Measurements from ENCODE around the gene SCGB3A1.

SCGB3A1 gene

GRCh38 chr5:180604271-180604670, 13.0 kb upstream of the SCGB3A1 start:
- DNase-seq (ENCODE audit: low read depth in 3 of 3) = no peak

- DNase-seq (ENCODE audit: low read depth in 3 of 3) = no peak
Observed at GRCh38 chr5:180603076-180603594, 11.8 kb upstream of the SCGB3A1 start.

- DNase-seq (ENCODE audit: low read depth in 3 of 3) = no peak
Observed at GRCh38 chr5:180602481-180603075, 11.3 kb upstream of the SCGB3A1 start.

- DNase-seq (ENCODE audit: low read depth in 3 of 3) = no peak
Observed at GRCh38 chr5:180601591-180602480, 10.5 kb upstream of the SCGB3A1 start.

- DNase-seq (ENCODE audit: low read depth in 3 of 3) = no peak
Observed at GRCh38 chr5:180600554-180601041, 9.3 kb upstream of the SCGB3A1 start.

- no peak for DNase-seq (ENCODE audit: low read depth in 3 of 3)
Observed at GRCh38 chr5:180599981-180600553, 8.8 kb upstream of the SCGB3A1 start.

- no peak for DNase-seq (ENCODE audit: low read depth in 3 of 3)
Observed at GRCh38 chr5:180599590-180599914, 8.3 kb upstream of the SCGB3A1 start.

GRCh38 chr5:180598797-180599589, 7.7 kb upstream of the SCGB3A1 start:
- no peak for DNase-seq (ENCODE audit: low read depth in 3 of 3)

- DNase-seq (ENCODE audit: low read depth in 3 of 3) = no peak
Observed at GRCh38 chr5:180598316-180598701, 7.0 kb upstream of the SCGB3A1 start.

- no peak for DNase-seq (ENCODE audit: low read depth in 3 of 3)
Observed at GRCh38 chr5:180596668-180597231, 5.5 kb upstream of the SCGB3A1 start.

GRCh38 chr5:180596115-180596667, 4.9 kb upstream of the SCGB3A1 start:
- DNase-seq (ENCODE audit: low read depth in 3 of 3) = no peak

- DNase-seq (ENCODE audit: low read depth in 3 of 3) = no peak
Observed at GRCh38 chr5:180595381-180596114, 4.2 kb upstream of the SCGB3A1 start.

GRCh38 chr5:180595046-180595379, 3.7 kb upstream of the SCGB3A1 start:
- no peak for DNase-seq (ENCODE audit: low read depth in 3 of 3)

GRCh38 chr5:180594311-180595045, 3.2 kb upstream of the SCGB3A1 start:
- DNase-seq (ENCODE audit: low read depth in 3 of 3) = no peak

- DNase-seq (ENCODE audit: low read depth in 3 of 3) = no peak
Observed at GRCh38 chr5:180593446-180594206, 2.3 kb upstream of the SCGB3A1 start.

GRCh38 chr5:180592176-180592575, 877 bp upstream of the SCGB3A1 start:
- no peak for DNase-seq (ENCODE audit: low read depth in 3 of 3)

GRCh38 chr5:180590543-180591310, 572 bp downstream of the SCGB3A1 start:
- no peak for DNase-seq (ENCODE audit: low read depth in 3 of 3)

GRCh38 chr5:180589771-180590542, 1.3 kb downstream of the SCGB3A1 start:
- no peak for DNase-seq (ENCODE audit: low read depth in 3 of 3)

All from stimulated activated CD4-positive, alpha-beta T cell treated with anti-CD3 and anti-CD28 coated beads, TNF-alpha, amount 100 ng/mL, for 24 hours (primary cell).